Neural cell (in vitro differentiated cells): Measurements from ENCODE around the gene FLAD1. TPM values are rescaled to one million over a fixed set of nuclear protein-coding genes. Genes with fewer than 3 reads are reported as not detected.
A peak's percentile ranks its signal among the peaks of the same experiment; 100 is the strongest.

Experiments used
- H2AFZ ChIP-seq: fragments of 200-600, 300-800 bp; sonication (generic), shearing (Covaris generic); 2 replicates; pipeline ENCODE4 v1.6.0; 2014; ENCODE audit warnings: low read depth, mild to moderate bottlenecking, antibody characterized with exemption, low read length, moderate library complexity
- H3F3A ChIP-seq: fragments of 200-600 bp; shearing (Covaris generic); 2 replicates; pipeline ENCODE4 v1.6.1; 2016; ENCODE audit warnings: mild to moderate bottlenecking, moderate library complexity, mixed read lengths, antibody characterized with exemption, low read length; ENCODE audit not compliant: insufficient read depth, poor library complexity, severe bottlenecking
- H3K27ac ChIP-seq: fragments of 200-600, 300-800 bp; sonication (generic), shearing (Covaris generic); 2 replicates; pipeline ENCODE4 v1.5.1; 2014; ENCODE audit warnings: mild to moderate bottlenecking, low read length, moderate library complexity
- H3K27me3 ChIP-seq: fragments of 300-800, 200-600 bp; sonication (generic), shearing (Covaris generic); 2 replicates; pipeline ENCODE4 v1.6.0; 2014; ENCODE audit warnings: mild to moderate bottlenecking, low read depth, low read length, moderate library complexity; ENCODE audit not compliant: insufficient read depth
- H3K36me3 ChIP-seq: fragments of 300-800, 200-600 bp; sonication (generic), shearing (Covaris generic); 2 replicates; pipeline ENCODE4 v1.5.1; 2014; ENCODE audit warnings: mild to moderate bottlenecking, antibody characterized with exemption, low read length, moderate library complexity; ENCODE audit not compliant: insufficient read depth
- H3K4me2 ChIP-seq: fragments of 300-800, 200-600 bp; sonication (generic), shearing (Covaris generic); 2 replicates; pipeline ENCODE4 v1.6.0; 2014; ENCODE audit warnings: mild to moderate bottlenecking, low read length
- H3K4me3 ChIP-seq: fragments of 300-800, 200-600 bp; sonication (generic), shearing (Covaris generic); 2 replicates; pipeline ENCODE4 v1.5.1; 2014; ENCODE audit warnings: mild to moderate bottlenecking, low read length, moderate library complexity
- H3K79me2 ChIP-seq: fragments of 200-600 bp; shearing (Covaris generic); replicated peaks from 2 replicates; pipeline ENCODE4 v1.6.0; 2014; ENCODE audit warnings: mild to moderate bottlenecking, low read length, moderate library complexity; ENCODE audit not compliant: insufficient read depth
- H3K9ac ChIP-seq: fragments of 300-800, 200-600 bp; sonication (generic), shearing (Covaris generic); 2 replicates; pipeline ENCODE4 v1.6.1; 2016; ENCODE audit warnings: mild to moderate bottlenecking, low read length, mixed read lengths
- H3K9me2 ChIP-seq: fragments of 200-600 bp; shearing (Covaris generic); 2 replicates; pipeline ENCODE4 v1.6.1; 2016; ENCODE audit warnings: mild to moderate bottlenecking, low read length, mixed read lengths; ENCODE audit not compliant: insufficient read depth
- H3K9me3 ChIP-seq: fragments of 200-600, 300-800 bp; sonication (generic), shearing (Covaris generic); 2 replicates; pipeline ENCODE4 v1.6.1; 2016; ENCODE audit warnings: mild to moderate bottlenecking, mixed run types, low read length, moderate library complexity, mixed read lengths
- H4K20me1 ChIP-seq: fragments of 200-600 bp; shearing (Covaris generic); 2 replicates; pipeline ENCODE4 v1.6.1; 2016; ENCODE audit warnings: mild to moderate bottlenecking, mixed run types; ENCODE audit not compliant: insufficient read depth
- CTCF ChIP-seq: fragments of 450-650 bp; IDR thresholded peaks from 2 replicates; pipeline ENCODE4 v1.5.1; 2014; ENCODE audit warnings: antibody characterized with exemption, mild to moderate bottlenecking, moderate library complexity; ENCODE audit not compliant: poor library complexity, severe bottlenecking
- EP300 ChIP-seq: fragments of 450-650 bp; conservative IDR thresholded peaks from 2 replicates; pipeline ENCODE4 v1.6.1; 2014; ENCODE audit warnings: antibody characterized with exemption, mild to moderate bottlenecking, moderate library complexity; ENCODE audit not compliant: poor library complexity, severe bottlenecking
- EZH2 ChIP-seq: fragments of 200-600, 300-800 bp; shearing (Covaris generic), sonication (generic); IDR thresholded peaks from 2 replicates; pipeline ENCODE4 v1.6.1; 2014; ENCODE audit warnings: antibody characterized with exemption, low read length, borderline replicate concordance, mild to moderate bottlenecking; ENCODE audit not compliant: insufficient read depth, poor library complexity, severe bottlenecking
- MXI1 ChIP-seq: fragments of 450-650 bp; conservative IDR thresholded peaks from 2 replicates; pipeline ENCODE4 v1.6.1; 2014; ENCODE audit warnings: antibody characterized with exemption, mild to moderate bottlenecking; ENCODE audit not compliant: poor library complexity, severe bottlenecking
- POLR2AphosphoS5 ChIP-seq: IDR thresholded peaks from 2 replicates; pipeline ENCODE4 v1.6.1; 2012
- RAD21 ChIP-seq: fragments of 450-650 bp; conservative IDR thresholded peaks from 2 replicates; pipeline ENCODE4 v1.6.1; 2014; ENCODE audit warnings: antibody characterized with exemption, mild to moderate bottlenecking, moderate library complexity
- REST ChIP-seq: IDR thresholded peaks from 2 replicates; pipeline ENCODE4 v1.6.1; 2012; ENCODE audit warnings: borderline replicate concordance
- SMC3 ChIP-seq: fragments of 450-650 bp; conservative IDR thresholded peaks from 2 replicates; pipeline ENCODE4 v1.6.1; 2014; ENCODE audit warnings: antibody characterized with exemption, mild to moderate bottlenecking, moderate library complexity; ENCODE audit not compliant: poor library complexity
- TAF1 ChIP-seq: IDR thresholded peaks from 2 replicates; pipeline ENCODE4 v1.6.1; 2012; ENCODE audit warnings: low read depth
- polyA minus RNA-seq: library from RNA; depleted of rRNA, polyadenylated mRNA; stranded (reverse); fragments of >200 nt; gene quantifications from 2 replicates; pipeline ENCODE4 v1.2.3, GENCODE V29; 2014
- polyA plus RNA-seq: library from polyadenylated mRNA; depleted of rRNA; stranded (reverse); fragments of >200 nt; gene quantifications from 2 replicates; pipeline ENCODE4 v1.2.3, GENCODE V29; 2014

FLAD1 gene
- polyA plus RNA-seq (68.6 and 79.5 TPM in 2 replicates), polyA minus RNA-seq (37.5 and 39.2 TPM in 2 replicates)

- H3K4me2 ChIP-seq = peak within 1 kb of the TSS; percentile 85
- no peaks in the 10 kb centered on the region for H3F3A ChIP-seq
- H4K20me1 ChIP-seq = no peaks in the 10 kb centered on the region
- TF ChIP-seq SMC3 (no peak), POLR2AphosphoS5 (peak; percentile 87), CTCF (no peak), EZH2 (no peak), EP300 (peak; percentile 22), TAF1 (peak; percentile 68), MXI1 (peak; percentile 97), RAD21 (peak; percentile 26), REST (peak; percentile 77)
- H3K27me3 ChIP-seq = no peaks in the 10 kb centered on the region
- peak within 1 kb of the TSS; percentile 92 for H3K27ac ChIP-seq
- H2AFZ ChIP-seq = peak within 1 kb of the TSS; percentile 66
- peaks cover 17% of the 10 kb centered on the region for H3K79me2 ChIP-seq
- no peaks in the 10 kb centered on the region for H3K36me3 ChIP-seq
- no peaks in the 10 kb centered on the region for H3K9me2 ChIP-seq
- H3K9ac ChIP-seq = peak within 1 kb of the TSS; percentile 86
- peak within 1 kb of the TSS; percentile 94 for H3K4me3 ChIP-seq
- H3K9me3 ChIP-seq = no peaks in the 10 kb centered on the region
Measured at GRCh38 chr1:154982897-154983648, at the start of gene FLAD1. TSS of gene FLAD1 (plus strand) at chr1:154983344. CDS start at chr1:154983695, 351 bp downstream.

- H3K9ac ChIP-seq = no peak overlapping the region
- H3K9me3 ChIP-seq = no peaks in the 10 kb centered on the region
- no peak overlapping the region for H3K4me2 ChIP-seq
- TF ChIP-seq EZH2 (no peak), POLR2AphosphoS5 (no peak), MXI1 (no peak), SMC3 (no peak), RAD21 (no peak), CTCF (no peak), TAF1 (no peak), REST (no peak), EP300 (no peak)
- H3F3A ChIP-seq = no peaks in the 10 kb centered on the region
- no peaks in the 10 kb centered on the region for H3K9me2 ChIP-seq
- no peaks in the 10 kb centered on the region for H3K36me3 ChIP-seq
- no peaks in the 10 kb centered on the region for H3K27me3 ChIP-seq
- no peak overlapping the region for H2AFZ ChIP-seq
- H3K27ac ChIP-seq = no peak overlapping the region
- H3K4me3 ChIP-seq = no peak overlapping the region
- H3K79me2 ChIP-seq = peaks cover 6% of the 10 kb centered on the region
- no peaks in the 10 kb centered on the region for H4K20me1 ChIP-seq
Measured at GRCh38 chr1:154934358-154934948, 48.7 kb upstream of the FLAD1 start.
